Duodenal mucosa (tissue), 2 donors: ENCODE data around the gene PTPRM.

Experiments
- H3K27ac ChIP-seq: one replicate; pipeline ENCODE4 v1.7.0; 2013; ENCODE audit warnings: low read depth, low read length
- H3K27me3 ChIP-seq, 2 donors: one replicate each; pipeline ENCODE4 v1.7.0; 2013; ENCODE audit warnings: low read length in 2 of 2, control low read depth in 1 of 2; ENCODE audit not compliant: insufficient read depth in 2 of 2, control insufficient read depth in 1 of 2
- H3K36me3 ChIP-seq, 2 donors: one replicate each; pipeline ENCODE4 v1.7.0; 2013; ENCODE audit warnings: low read length in 2 of 2, control low read depth in 1 of 2; ENCODE audit not compliant: insufficient read depth in 2 of 2, control insufficient read depth in 1 of 2
- H3K4me1 ChIP-seq, 2 donors: one replicate each; pipeline ENCODE4 v1.7.0; 2013; ENCODE audit warnings: low read length in 2 of 2, control low read depth in 1 of 2; ENCODE audit not compliant: insufficient read depth in 2 of 2, control insufficient read depth in 1 of 2
- H3K4me3 ChIP-seq, 2 donors: one replicate each; pipeline ENCODE4 v1.7.0; 2013; ENCODE audit warnings: low read length in 2 of 2, low read depth in 1 of 2
- H3K9ac ChIP-seq, 2 donors: one replicate each; pipeline ENCODE4 v1.7.0; 2013; ENCODE audit warnings: low read length in 2 of 2, low read depth in 1 of 2
- H3K9me3 ChIP-seq, 2 donors: one replicate each; pipeline ENCODE4 v1.7.0; 2013; ENCODE audit warnings: low read length in 2 of 2, control low read depth in 1 of 2; ENCODE audit not compliant: control insufficient read depth in 1 of 2

The PTPRM gene

DNA sequence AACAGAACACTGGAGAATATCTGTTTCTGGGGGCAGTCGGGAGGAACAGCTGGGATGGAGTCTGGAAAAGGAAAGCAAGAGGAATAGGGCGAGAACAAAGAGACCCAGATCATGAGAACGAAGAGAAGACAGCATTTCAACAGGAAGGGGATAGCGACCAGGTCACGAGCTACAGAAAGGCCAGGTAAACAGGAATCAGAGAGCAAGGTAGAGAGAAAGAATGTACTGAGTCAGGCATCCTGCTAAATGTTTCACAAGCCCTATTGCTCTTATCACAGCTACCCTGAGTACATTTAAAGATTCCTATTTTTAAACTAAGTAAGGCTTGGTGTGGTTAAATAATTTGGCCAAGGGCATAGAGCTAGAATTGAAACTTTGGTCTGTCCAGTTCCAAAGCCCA lies 787.2 kb downstream of the PTPRM start:
- H3K27ac ChIP-seq = no peak overlapping the region

GRCh38 chr18:8356001-8356400 lies 788.9 kb downstream of the PTPRM start:
- no peaks in the 10 kb centered on the region for H3K4me1 ChIP-seq
- no peaks in the 10 kb centered on the region for H3K9me3 ChIP-seq
- no peaks in the 10 kb centered on the region for H3K27me3 ChIP-seq
- H3K36me3 ChIP-seq = no peaks in the 10 kb centered on the region
- H3K9ac ChIP-seq = no peak overlapping the region
- no peak overlapping the region for H3K27ac ChIP-seq
- H3K4me3 ChIP-seq = no peak overlapping the region

More for the DNA sequence above, 787.2 kb downstream of the PTPRM start:
- Histone ChIP-seq H3K9ac (no peak overlapping the region), H3K27me3 (no peaks in the 10 kb centered on the region), H3K36me3 (no peaks in the 10 kb centered on the region), H3K4me1 (no peaks in the 10 kb centered on the region), H3K4me3 (no peak overlapping the region), H3K9me3 (no peaks in the 10 kb centered on the region)

DNA sequence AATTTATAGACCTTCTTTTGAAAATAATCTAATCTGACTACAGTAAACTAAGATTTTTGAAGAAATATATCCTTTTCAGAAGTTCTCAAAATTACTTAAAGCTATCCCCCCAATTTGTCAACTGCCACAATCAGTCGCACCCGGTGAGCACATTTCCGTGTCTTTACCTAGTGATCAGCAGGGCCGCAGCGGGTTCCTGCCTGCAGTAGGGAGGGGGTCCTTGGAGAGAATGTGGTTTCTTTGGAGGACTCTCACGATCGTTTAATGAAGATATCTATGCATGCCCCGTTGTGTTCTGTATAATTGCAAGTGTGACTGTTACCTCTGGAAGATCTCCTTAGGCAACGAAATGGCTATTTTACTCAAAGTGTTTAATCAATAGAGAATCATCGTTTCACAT lies 790.2 kb downstream of the PTPRM start:
- H3K4me1 ChIP-seq = no peaks in the 10 kb centered on the region

DNA sequence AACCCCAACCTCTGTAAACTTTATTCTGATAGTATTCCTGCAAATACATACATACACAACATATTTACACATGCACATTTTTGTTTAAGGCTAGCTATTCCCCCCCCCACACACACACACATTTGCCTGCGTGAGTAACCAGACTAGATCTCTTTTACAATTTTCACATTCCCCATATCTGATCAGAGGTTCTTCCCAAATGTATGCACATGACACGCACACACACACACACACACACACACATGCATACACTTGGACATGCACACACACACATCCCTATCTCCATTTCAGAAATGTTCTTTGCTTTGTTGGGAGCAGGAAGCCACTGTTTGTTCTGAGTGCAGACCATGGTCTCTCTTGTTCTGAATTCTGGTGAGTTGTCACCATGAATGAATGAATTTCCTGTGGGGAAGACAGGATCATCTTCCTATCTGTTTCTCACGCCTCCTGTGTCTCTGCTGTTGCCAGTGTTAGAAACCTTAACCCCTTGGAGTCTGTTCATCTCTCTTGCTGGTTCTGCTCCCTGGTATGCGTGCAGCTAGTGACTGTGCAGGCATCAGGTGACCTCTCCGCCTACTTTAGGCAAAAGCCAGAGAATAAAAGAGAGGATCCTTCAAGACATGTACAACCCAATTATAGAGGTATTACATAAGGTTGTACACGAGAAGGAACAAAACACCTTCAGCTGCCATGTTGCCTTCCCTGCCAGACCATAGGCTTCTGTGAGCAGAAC lies 791.1 kb downstream of the PTPRM start:
- Histone ChIP-seq H3K9me3 (no peaks in the 10 kb centered on the region), H3K27ac (no peak overlapping the region), H3K4me3 (no peak overlapping the region), H3K9ac (no peak overlapping the region), H3K27me3 (no peaks in the 10 kb centered on the region), H3K4me1 (no peaks in the 10 kb centered on the region), H3K36me3 (no peaks in the 10 kb centered on the region)

More for the DNA sequence above, 790.2 kb downstream of the PTPRM start:
- no peak overlapping the region for H3K9ac ChIP-seq
- no peak overlapping the region for H3K4me3 ChIP-seq
- no peaks in the 10 kb centered on the region for H3K27me3 ChIP-seq
- H3K36me3 ChIP-seq = no peaks in the 10 kb centered on the region
- H3K27ac ChIP-seq = no peak overlapping the region
- no peaks in the 10 kb centered on the region for H3K9me3 ChIP-seq

- Histone ChIP-seq H3K9ac (no peak overlapping the region), H3K4me1 (no peaks in the 10 kb centered on the region), H3K9me3 (no peaks in the 10 kb centered on the region), H3K27me3 (no peaks in the 10 kb centered on the region), H3K4me3 (no peak overlapping the region), H3K27ac (no peak overlapping the region), H3K36me3 (no peaks in the 10 kb centered on the region)
Observed at GRCh38 chr18:8359076-8359475, 792.0 kb downstream of the PTPRM start.

GRCh38 chr18:8359481-8359880 lies 792.4 kb downstream of the PTPRM start:
- Histone ChIP-seq H3K4me3 (no peak overlapping the region), H3K9me3 (no peaks in the 10 kb centered on the region), H3K27ac (no peak overlapping the region), H3K4me1 (no peaks in the 10 kb centered on the region), H3K27me3 (no peaks in the 10 kb centered on the region), H3K36me3 (no peaks in the 10 kb centered on the region), H3K9ac (no peak overlapping the region)

GRCh38 chr18:8361941-8362471 lies 794.9 kb downstream of the PTPRM start:
- H3K36me3 ChIP-seq = no peaks in the 10 kb centered on the region
- no peaks in the 10 kb centered on the region for H3K4me1 ChIP-seq
- H3K9me3 ChIP-seq = no peaks in the 10 kb centered on the region
- H3K9ac ChIP-seq = no peak overlapping the region
- H3K27me3 ChIP-seq = peaks cover 4 to 6% of the 10 kb centered on the region in 2 donors
- no peak overlapping the region for H3K4me3 ChIP-seq
- H3K27ac ChIP-seq = no peak overlapping the region

- no peak overlapping the region for H3K27ac ChIP-seq
Observed at GRCh38 chr18:8362863-8363262, 795.7 kb downstream of the PTPRM start.

GRCh38 chr18:8364385-8364784 lies 797.3 kb downstream of the PTPRM start:
- Histone ChIP-seq H3K27ac (no peak overlapping the region), H3K9me3 (no peaks in the 10 kb centered on the region), H3K4me1 (peaks cover 0 to 3% of the 10 kb centered on the region in 2 donors), H3K27me3 (peaks cover 4 to 6% of the 10 kb centered on the region in 2 donors), H3K4me3 (no peak overlapping the region), H3K36me3 (no peaks in the 10 kb centered on the region), H3K9ac (no peak overlapping the region)

More at GRCh38 chr18:8362863-8363262, 795.7 kb downstream of the PTPRM start:
- Histone ChIP-seq H3K4me1 (peaks cover 0 to 3% of the 10 kb centered on the region in 2 donors), H3K9ac (no peak overlapping the region), H3K27me3 (peaks cover 4 to 6% of the 10 kb centered on the region in 2 donors), H3K9me3 (no peaks in the 10 kb centered on the region), H3K4me3 (no peak overlapping the region), H3K36me3 (no peaks in the 10 kb centered on the region)

DNA sequence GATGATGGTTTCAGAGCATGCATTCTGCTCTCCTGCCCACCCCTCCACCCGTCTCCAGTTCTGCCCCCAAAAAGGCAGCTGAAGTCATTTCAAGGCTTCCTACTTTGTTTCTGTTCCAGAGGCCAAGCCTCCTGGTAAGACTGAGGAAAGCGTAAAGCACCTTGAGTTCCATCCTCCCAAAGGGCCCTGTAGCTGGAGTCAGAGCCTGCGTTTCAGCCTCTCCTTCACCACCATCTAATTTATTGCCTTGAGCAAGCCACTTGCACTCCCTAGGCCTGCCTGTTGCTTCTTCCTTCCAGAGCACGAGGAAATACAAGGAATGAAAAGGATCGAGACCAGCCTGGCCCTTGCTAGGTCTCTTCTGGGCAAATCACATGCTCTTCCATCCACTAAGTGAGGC lies 797.9 kb downstream of the PTPRM start:
- Histone ChIP-seq H3K36me3 (no peaks in the 10 kb centered on the region), H3K4me3 (no peak overlapping the region), H3K27me3 (peaks cover 4 to 6% of the 10 kb centered on the region in 2 donors), H3K4me1 (peaks cover 0 to 3% of the 10 kb centered on the region in 2 donors), H3K9ac (no peak overlapping the region), H3K27ac (no peak overlapping the region), H3K9me3 (no peaks in the 10 kb centered on the region)
